Epithelial cell of proximal tubule (primary cell): Measurements from ENCODE around the gene ENOX1. TPM values are rescaled to one million over a fixed set of nuclear protein-coding genes. Genes with fewer than 3 reads are reported as not detected.

Experiments
- DNase-seq: peaks from one replicate; pipeline ENCODE4 v3.0.0-alpha.2; 2011; ENCODE audit warnings: low read depth
- H3K4me3 ChIP-seq: 2 replicates; pipeline ENCODE4 v1.5.1; 2011; ENCODE audit warnings: low read depth, mild to moderate bottlenecking, low read length
- total RNA-seq: library from RNA; depleted of rRNA; stranded (reverse); fragments of >200 nt; gene quantifications from 2 replicates; pipeline ENCODE4 v1.2.3, GENCODE V29; 2015
- TF ChIP-seq, protein P1 (sequence below): conservative IDR thresholded peaks from 2 replicates; pipeline ENCODE4 v1.5.1; 2012; ENCODE audit warnings: low read depth, mild to moderate bottlenecking, low read length

The ENOX1 gene
- total RNA-seq, 1 donor from 2014 or later = 0.17 TPM

DNA sequence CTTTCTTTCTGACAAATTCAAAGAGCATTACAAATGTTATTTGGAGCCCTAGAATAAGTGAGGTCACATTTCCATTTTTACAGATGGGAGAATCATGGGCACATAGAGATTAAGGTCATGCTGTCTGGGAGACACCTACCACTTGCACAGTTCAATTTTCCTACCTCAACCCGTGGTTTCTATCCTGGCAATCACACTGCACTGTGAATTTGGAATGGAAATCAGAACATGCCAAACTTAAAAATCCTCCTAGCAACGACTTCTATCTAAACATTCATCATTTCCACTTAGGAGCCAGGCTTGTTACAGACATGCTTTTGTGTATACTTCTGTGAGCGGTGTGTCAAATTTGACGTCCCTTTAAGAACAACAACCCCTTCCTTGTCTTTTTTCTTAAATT is 511.9 kb downstream of the ENOX1 start:
- TF ChIP-seq, protein P1, sequence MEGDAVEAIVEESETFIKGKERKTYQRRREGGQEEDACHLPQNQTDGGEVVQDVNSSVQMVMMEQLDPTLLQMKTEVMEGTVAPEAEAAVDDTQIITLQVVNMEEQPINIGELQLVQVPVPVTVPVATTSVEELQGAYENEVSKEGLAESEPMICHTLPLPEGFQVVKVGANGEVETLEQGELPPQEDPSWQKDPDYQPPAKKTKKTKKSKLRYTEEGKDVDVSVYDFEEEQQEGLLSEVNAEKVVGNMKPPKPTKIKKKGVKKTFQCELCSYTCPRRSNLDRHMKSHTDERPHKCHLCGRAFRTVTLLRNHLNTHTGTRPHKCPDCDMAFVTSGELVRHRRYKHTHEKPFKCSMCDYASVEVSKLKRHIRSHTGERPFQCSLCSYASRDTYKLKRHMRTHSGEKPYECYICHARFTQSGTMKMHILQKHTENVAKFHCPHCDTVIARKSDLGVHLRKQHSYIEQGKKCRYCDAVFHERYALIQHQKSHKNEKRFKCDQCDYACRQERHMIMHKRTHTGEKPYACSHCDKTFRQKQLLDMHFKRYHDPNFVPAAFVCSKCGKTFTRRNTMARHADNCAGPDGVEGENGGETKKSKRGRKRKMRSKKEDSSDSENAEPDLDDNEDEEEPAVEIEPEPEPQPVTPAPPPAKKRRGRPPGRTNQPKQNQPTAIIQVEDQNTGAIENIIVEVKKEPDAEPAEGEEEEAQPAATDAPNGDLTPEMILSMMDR = no peak
- H3K4me3 ChIP-seq = no peak overlapping the region
- DNase-seq = no peak

DNA sequence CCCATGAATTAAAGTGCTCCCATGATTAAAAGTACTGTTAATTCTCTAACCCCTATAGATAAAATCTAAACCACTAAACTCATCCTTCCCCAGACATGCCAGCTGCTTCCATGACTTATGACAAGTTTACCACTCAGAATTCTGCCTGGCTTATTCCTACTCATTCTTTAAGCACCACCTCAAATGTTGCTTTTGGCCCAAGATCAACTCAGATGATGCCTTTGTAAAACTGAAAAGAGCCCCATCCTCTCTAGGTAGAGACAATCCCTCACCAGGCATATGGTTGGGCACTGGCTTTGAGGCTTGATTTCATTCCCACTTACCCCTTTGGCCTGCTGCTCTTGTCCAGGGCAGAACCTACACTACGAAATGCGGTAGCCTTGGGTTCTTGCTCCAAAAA is 513.4 kb downstream of the ENOX1 start:
- no peak for DNase-seq
- no peak overlapping the region for H3K4me3 ChIP-seq
- TF ChIP-seq, protein P1 = no peak

DNA sequence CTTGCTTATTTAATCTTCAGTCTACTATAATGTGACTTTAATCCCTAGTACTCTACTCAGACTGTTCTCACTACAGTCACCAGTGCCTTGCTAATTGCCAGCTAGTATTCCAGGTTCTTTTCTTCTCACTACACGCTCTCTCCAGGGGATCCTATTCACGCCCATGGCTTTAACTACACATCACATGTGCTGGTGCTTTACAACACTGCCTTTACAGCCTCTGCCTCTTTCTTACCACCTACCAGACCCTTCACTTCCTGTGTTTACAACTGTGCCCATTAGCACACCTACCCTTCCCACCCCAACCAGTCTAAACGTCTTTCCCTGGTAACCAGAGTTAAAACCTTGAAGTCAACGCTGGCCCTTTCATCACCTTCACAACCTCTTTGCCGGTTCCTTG is 513.9 kb downstream of the ENOX1 start:
- TF ChIP-seq, protein P1 = no peak
- no peak overlapping the region for H3K4me3 ChIP-seq
- DNase-seq = no peak

DNA sequence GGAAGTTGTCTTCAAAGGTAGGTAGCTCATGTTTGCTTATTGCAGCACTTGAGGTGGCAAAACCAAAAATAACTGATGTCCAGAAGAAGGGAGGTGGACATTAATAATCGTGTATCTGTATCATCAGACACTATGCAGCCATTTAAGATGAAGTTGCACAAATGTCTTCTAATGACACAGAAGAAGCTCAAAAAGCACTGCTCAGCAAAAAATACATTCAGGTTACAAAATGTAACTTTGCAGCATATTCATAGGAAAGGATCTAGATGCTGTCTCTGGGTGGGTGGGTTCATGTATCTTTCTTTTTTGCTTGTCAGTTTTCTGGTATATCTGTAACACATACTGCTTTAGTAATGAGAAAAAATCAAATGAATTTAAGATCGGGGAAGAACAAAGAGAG is 515.6 kb downstream of the ENOX1 start:
- no peak overlapping the region for H3K4me3 ChIP-seq
- no peak for DNase-seq
- TF ChIP-seq, protein P1 = no peak

DNA sequence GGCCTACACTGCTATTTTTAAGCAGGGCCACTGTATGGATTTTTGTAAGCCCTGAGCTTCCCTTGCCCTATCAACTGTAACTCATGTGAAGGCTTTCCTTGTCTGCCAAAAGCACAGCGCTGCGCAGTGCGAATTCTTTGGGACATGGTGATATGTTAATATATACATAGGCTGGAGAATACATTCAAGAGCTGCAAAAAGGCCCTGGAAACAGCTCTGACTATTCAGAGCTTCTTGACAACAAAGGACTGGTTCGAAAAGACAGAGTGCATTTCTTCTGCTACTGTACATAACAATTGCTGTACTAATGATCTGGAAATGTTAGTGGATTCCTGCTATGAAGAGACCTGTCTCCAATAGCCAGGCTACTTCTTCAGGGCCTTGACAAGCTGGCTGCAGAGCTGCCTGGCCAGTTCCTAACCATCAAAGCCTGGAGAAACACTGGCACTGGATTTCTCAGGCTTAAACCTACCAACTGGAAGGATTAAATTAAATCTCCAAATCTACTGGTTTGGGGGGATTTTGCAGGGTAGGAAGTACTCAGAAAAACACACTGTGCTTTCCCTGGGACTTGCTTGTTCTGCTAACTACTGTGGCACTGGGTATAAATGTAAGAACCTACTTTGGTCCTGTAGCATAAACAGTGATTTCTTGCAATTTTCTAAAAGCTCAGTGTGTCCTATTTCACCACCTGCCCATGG is 516.5 kb downstream of the ENOX1 start:
- no peak overlapping the region for H3K4me3 ChIP-seq
- TF ChIP-seq, protein P1 = no peak
- no peak for DNase-seq

DNA sequence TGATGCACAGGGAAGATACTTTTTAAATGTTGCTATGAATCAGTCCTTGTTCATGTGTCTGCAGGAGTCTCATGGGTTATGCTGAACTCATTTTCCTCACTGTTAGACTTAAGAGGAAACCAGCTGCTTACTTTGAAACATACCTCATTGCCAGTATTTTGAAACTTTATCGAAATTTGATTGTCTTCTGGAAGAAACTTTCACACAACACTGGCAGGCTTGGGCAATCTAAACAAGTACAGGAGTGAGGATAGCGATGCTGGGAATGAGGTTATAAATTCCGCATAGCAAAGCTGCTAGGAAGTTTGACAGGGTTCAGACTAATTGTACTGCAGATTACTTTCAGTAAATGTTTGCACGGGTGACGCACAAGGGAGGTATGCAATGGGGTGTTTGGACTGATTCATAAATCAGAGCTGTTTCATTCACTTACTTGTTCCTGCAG is 517.7 kb downstream of the ENOX1 start:
- TF ChIP-seq, protein P1 = no peak
- peak; percentile 70 for DNase-seq
- H3K4me3 ChIP-seq = no peak overlapping the region

DNA sequence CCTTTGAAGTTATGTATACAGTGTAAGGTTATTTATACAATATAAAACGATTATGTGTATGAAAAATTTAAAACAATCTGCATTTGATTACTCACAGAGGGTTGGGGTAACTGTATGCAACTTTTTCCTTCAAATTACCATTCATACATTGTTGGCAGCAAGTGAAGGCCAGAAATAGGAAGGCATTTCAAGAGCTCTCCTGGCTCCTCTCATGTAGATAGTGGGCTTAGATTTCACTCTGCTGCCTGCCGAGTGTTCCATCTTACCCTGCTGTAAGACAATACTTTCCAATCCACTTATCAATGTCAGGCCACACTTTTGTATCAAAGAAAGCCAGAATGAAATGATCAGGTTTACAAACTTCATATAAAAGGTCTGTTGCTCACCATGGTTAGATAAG is 518.1 kb downstream of the ENOX1 start:
- TF ChIP-seq, protein P1 = no peak
- no peak overlapping the region for H3K4me3 ChIP-seq
- no peak for DNase-seq
